Karpas-422 (cell line): ENCODE results near the gene KCNJ6. TPM values are rescaled to one million over a fixed set of nuclear protein-coding genes. Genes with fewer than 3 reads are reported as not detected.

Experiments
- DNase-seq: peaks from one replicate; pipeline ENCODE4 v3.0.0-alpha.2; 2015
- H2AFZ ChIP-seq: fragments of 200-600 bp; sonication (generic); 2 replicates; pipeline ENCODE4 v1.6.1; 2014; ENCODE audit warnings: antibody characterized with exemption, low read length, mixed read lengths
- H3K27ac ChIP-seq: fragments of 200-600 bp; sonication (generic); 2 replicates; pipeline ENCODE4 v1.5.1; 2014; ENCODE audit warnings: mild to moderate bottlenecking, low read length, moderate library complexity
- H3K27me3 ChIP-seq: fragments of 200-600 bp; sonication (generic); 2 replicates; pipeline ENCODE4 v1.6.1; 2014; ENCODE audit warnings: low read length, mixed read lengths
- H3K36me3 ChIP-seq: fragments of 200-600 bp; sonication (generic); 2 replicates; pipeline ENCODE4 v1.6.1; 2014; ENCODE audit warnings: low read length, mixed read lengths; ENCODE audit not compliant: insufficient read depth
- H3K4me1 ChIP-seq: fragments of 200-600 bp; sonication (generic); 2 replicates; pipeline ENCODE4 v1.6.1; 2014; ENCODE audit warnings: mild to moderate bottlenecking, low read length, mixed read lengths
- H3K4me2 ChIP-seq: fragments of 200-600 bp; sonication (generic); 2 replicates; pipeline ENCODE4 v1.6.1; 2014; ENCODE audit warnings: low read length, low read depth, mild to moderate bottlenecking; ENCODE audit not compliant: poor library complexity, severe bottlenecking
- H3K4me3 ChIP-seq: fragments of 200-600 bp; sonication (generic); 2 replicates; pipeline ENCODE4 v1.5.1; 2014; ENCODE audit warnings: mild to moderate bottlenecking, antibody characterized with exemption, low read length, mixed read lengths
- H3K79me2 ChIP-seq: fragments of 200-600 bp; sonication (generic); 2 replicates; pipeline ENCODE4 v1.6.1; 2014; ENCODE audit warnings: mild to moderate bottlenecking, low read length, mixed read lengths
- H3K9ac ChIP-seq: fragments of 200-600 bp; sonication (generic); 2 replicates; pipeline ENCODE4 v1.6.0; 2014; ENCODE audit warnings: low read length
- H3K9me2 ChIP-seq: fragments of 200-600 bp; sonication (generic), shearing (Covaris generic); replicated peaks from 2 replicates; pipeline ENCODE4 v1.6.0; 2014; ENCODE audit warnings: mild to moderate bottlenecking, low read length, moderate library complexity; ENCODE audit not compliant: insufficient read depth
- H3K9me3 ChIP-seq: fragments of 300-700, 200-600 bp; sonication (generic); 2 replicates; pipeline ENCODE4 v1.6.1; 2014; ENCODE audit warnings: low read length, mixed read lengths
- H4K20me1 ChIP-seq: fragments of 200-600 bp; sonication (generic); 2 replicates; pipeline ENCODE4 v1.6.1; 2014; ENCODE audit warnings: mild to moderate bottlenecking, antibody characterized with exemption, low read length, low read depth; ENCODE audit not compliant: insufficient read depth
- total RNA-seq: library from RNA; depleted of rRNA; stranded (reverse); fragments of >200 nt; shearing (Covaris generic); gene quantifications from 2 replicates; pipeline ENCODE4 v1.2.3, GENCODE V29; 2014; ENCODE audit warnings: low replicate concordance

Gene KCNJ6
- total RNA-seq, 1 experiment from 2014 or later: not detected

- no peak overlapping the region for H3K4me3 ChIP-seq
- H3K9ac ChIP-seq: no peak overlapping the region
- H3K4me1 ChIP-seq: no peaks in the 10 kb centered on the region
- no peak overlapping the region for H3K27ac ChIP-seq
- no peak overlapping the region for H3K4me2 ChIP-seq
- H4K20me1 ChIP-seq: no peaks in the 10 kb centered on the region
- H3K79me2 ChIP-seq: no peaks in the 10 kb centered on the region
- H3K9me2 ChIP-seq: no peaks in the 10 kb centered on the region
- no peak overlapping the region for H2AFZ ChIP-seq
- DNase-seq: no peak
- no peaks in the 10 kb centered on the region for H3K9me3 ChIP-seq
- H3K27me3 ChIP-seq: 0 out of 2 replicates have a peak, but pooled peaks cover 3% of the 10 kb centered on the region
- H3K36me3 ChIP-seq: no peaks in the 10 kb centered on the region
Observed at GRCh38 chr21:37899146-37899545, 17.1 kb downstream of the KCNJ6 start.

GRCh38 chr21:37896788-37897187, 19.5 kb downstream of the KCNJ6 start:
- no peak for DNase-seq
- Histone ChIP-seq H3K9ac (no peak overlapping the region), H3K27ac (no peak overlapping the region), H3K9me2 (no peaks in the 10 kb centered on the region), H3K4me1 (no peaks in the 10 kb centered on the region), H4K20me1 (no peaks in the 10 kb centered on the region), H3K9me3 (no peaks in the 10 kb centered on the region), H3K4me3 (no peak overlapping the region), H3K27me3 (0 out of 2 replicates have a peak, but pooled peaks cover 3% of the 10 kb centered on the region), H3K4me2 (no peak overlapping the region), H3K36me3 (no peaks in the 10 kb centered on the region), H2AFZ (no peak overlapping the region), H3K79me2 (no peaks in the 10 kb centered on the region)

DNA sequence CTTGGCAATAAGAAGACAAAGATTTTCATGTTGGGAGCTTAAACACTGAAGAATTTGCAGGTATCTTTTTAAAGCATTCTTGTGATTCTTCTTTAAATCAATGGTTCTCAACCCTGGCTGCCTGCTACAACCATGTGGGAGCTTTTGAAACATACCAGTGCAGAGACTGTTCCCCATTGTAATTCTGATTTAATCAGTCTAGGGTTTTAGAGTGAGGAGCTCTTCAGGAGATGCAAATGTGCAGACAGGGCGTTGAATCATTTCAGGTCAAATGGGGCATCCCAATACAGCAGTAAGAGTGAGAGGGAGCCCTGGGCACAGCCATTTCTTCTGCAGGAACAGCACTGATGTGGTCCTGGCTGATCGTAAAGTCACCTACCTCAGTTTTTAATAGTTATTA, 24.3 kb downstream of the KCNJ6 start:
- no peak overlapping the region for H3K4me3 ChIP-seq
- H3K36me3 ChIP-seq: no peaks in the 10 kb centered on the region
- no peak overlapping the region for H3K27ac ChIP-seq
- DNase-seq: no peak
- no peaks in the 10 kb centered on the region for H3K4me1 ChIP-seq
- 0 out of 2 replicates have a peak, but pooled peaks cover 3% of the 10 kb centered on the region for H3K27me3 ChIP-seq
- no peak overlapping the region for H3K4me2 ChIP-seq
- H4K20me1 ChIP-seq: no peaks in the 10 kb centered on the region
- H3K9ac ChIP-seq: no peak overlapping the region
- no peak overlapping the region for H2AFZ ChIP-seq
- H3K79me2 ChIP-seq: no peaks in the 10 kb centered on the region
- no peaks in the 10 kb centered on the region for H3K9me2 ChIP-seq
- H3K9me3 ChIP-seq: no peaks in the 10 kb centered on the region

GRCh38 chr21:37888659-37889058, 27.6 kb downstream of the KCNJ6 start:
- Histone ChIP-seq H3K9ac (no peak overlapping the region), H3K4me2 (no peak overlapping the region), H3K27me3 (no peaks in the 10 kb centered on the region), H3K79me2 (no peaks in the 10 kb centered on the region), H3K36me3 (no peaks in the 10 kb centered on the region), H3K27ac (no peak overlapping the region), H3K9me3 (no peaks in the 10 kb centered on the region), H3K4me1 (no peaks in the 10 kb centered on the region), H4K20me1 (no peaks in the 10 kb centered on the region), H3K9me2 (no peaks in the 10 kb centered on the region), H3K4me3 (no peak overlapping the region), H2AFZ (no peak overlapping the region)
- DNase-seq: no peak

GRCh38 chr21:37886726-37887299, 29.4 kb downstream of the KCNJ6 start:
- H2AFZ ChIP-seq: no peak overlapping the region
- no peaks in the 10 kb centered on the region for H3K79me2 ChIP-seq
- no peak for DNase-seq

GRCh38 chr21:37886120-37886519, 30.1 kb downstream of the KCNJ6 start:
- no peak overlapping the region for H3K27ac ChIP-seq
- no peak overlapping the region for H2AFZ ChIP-seq
- H4K20me1 ChIP-seq: no peaks in the 10 kb centered on the region
- H3K4me1 ChIP-seq: no peaks in the 10 kb centered on the region
- H3K9me2 ChIP-seq: no peaks in the 10 kb centered on the region
- H3K4me2 ChIP-seq: no peak overlapping the region
- H3K36me3 ChIP-seq: no peaks in the 10 kb centered on the region
- H3K9me3 ChIP-seq: no peaks in the 10 kb centered on the region
- DNase-seq: no peak
- no peak overlapping the region for H3K4me3 ChIP-seq
- no peak overlapping the region for H3K9ac ChIP-seq
- no peaks in the 10 kb centered on the region for H3K27me3 ChIP-seq
- no peaks in the 10 kb centered on the region for H3K79me2 ChIP-seq

More at GRCh38 chr21:37886726-37887299, 29.4 kb downstream of the KCNJ6 start:
- no peak overlapping the region for H3K4me2 ChIP-seq
- no peaks in the 10 kb centered on the region for H3K36me3 ChIP-seq
- H4K20me1 ChIP-seq: no peaks in the 10 kb centered on the region
- H3K9ac ChIP-seq: no peak overlapping the region
- no peaks in the 10 kb centered on the region for H3K4me1 ChIP-seq
- no peaks in the 10 kb centered on the region for H3K9me2 ChIP-seq
- no peak overlapping the region for H3K27ac ChIP-seq
- no peak overlapping the region for H3K4me3 ChIP-seq
- H3K9me3 ChIP-seq: no peaks in the 10 kb centered on the region
- H3K27me3 ChIP-seq: no peaks in the 10 kb centered on the region

- Histone ChIP-seq H3K4me2 (no peak overlapping the region), H3K27me3 (no peaks in the 10 kb centered on the region), H3K9me2 (no peaks in the 10 kb centered on the region), H4K20me1 (no peaks in the 10 kb centered on the region), H3K9ac (no peak overlapping the region), H3K9me3 (no peaks in the 10 kb centered on the region), H3K27ac (no peak overlapping the region), H2AFZ (no peak overlapping the region), H3K36me3 (no peaks in the 10 kb centered on the region), H3K4me1 (no peaks in the 10 kb centered on the region), H3K4me3 (no peak overlapping the region), H3K79me2 (no peaks in the 10 kb centered on the region)
- no peak for DNase-seq
Observed at GRCh38 chr21:37878946-37879660, 37.2 kb downstream of the KCNJ6 start.

DNA sequence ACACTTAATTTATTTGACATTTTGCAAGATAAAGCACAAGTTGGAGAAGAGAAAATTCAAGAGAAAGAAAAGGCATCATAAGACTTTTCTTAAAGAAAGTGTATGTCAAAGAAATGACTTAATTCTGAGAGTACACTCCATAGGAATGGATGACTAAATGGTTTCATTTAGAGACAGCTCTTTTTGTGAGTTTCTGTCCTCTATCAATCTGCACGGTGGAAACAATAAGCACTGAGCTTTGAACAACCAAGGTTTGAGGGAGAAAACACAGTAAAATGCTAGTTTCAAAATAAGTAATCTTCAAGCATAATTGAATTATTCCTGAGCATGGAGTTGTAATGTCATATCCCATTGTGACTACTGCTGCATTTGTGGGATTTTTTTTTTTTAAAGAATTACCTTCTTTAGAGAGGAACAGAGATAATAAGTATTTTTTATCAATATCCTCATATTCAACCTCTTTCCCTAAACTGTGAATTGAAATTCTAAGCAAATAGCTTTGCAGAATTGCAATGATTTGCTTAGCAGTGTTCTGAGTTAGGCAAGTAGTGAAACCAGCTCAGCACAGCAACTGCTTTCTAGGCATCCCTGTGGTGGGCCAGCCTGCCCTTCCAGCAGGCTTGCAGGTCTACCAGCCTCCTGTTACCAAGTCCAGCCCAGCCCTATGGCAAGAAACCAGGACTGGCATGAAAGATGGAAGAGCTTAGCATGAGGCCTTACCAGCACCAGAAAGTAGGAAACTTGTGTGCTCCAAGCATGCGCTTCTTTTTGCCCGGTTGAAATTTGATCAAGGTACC, 38.2 kb downstream of the KCNJ6 start:
- Histone ChIP-seq H3K79me2 (no peaks in the 10 kb centered on the region), H3K4me3 (no peak overlapping the region), H3K4me2 (no peak overlapping the region), H3K9me2 (no peaks in the 10 kb centered on the region), H4K20me1 (no peaks in the 10 kb centered on the region), H3K36me3 (no peaks in the 10 kb centered on the region), H3K27ac (no peak overlapping the region), H3K9me3 (no peaks in the 10 kb centered on the region), H3K9ac (no peak overlapping the region), H3K4me1 (no peaks in the 10 kb centered on the region), H3K27me3 (no peaks in the 10 kb centered on the region), H2AFZ (no peak overlapping the region)
- DNase-seq: no peak
